NT2/D1 (cell line): ENCODE data around the gene JAKMIP2.
"Not testable (repeated sequence)": the region's sequence is repeated elsewhere in the genome, so short reads cannot be mapped to it uniquely, and the experiment has no call there.

Experiments
- DNase-seq: peaks from one replicate; pipeline ENCODE4 v3.0.0-alpha.2; 2011; ENCODE audit warnings: low read depth, low spot score
- H3K27me3 ChIP-seq: 2 replicates; pipeline ENCODE4 v1.6.0; 2011; ENCODE audit warnings: mild to moderate bottlenecking; ENCODE audit not compliant: insufficient read length, insufficient read depth
- H3K36me3 ChIP-seq: 2 replicates; pipeline ENCODE4 v1.6.1; 2011; ENCODE audit warnings: mild to moderate bottlenecking, low read length, mixed read lengths; ENCODE audit not compliant: insufficient read depth, insufficient read length
- H3K4me1 ChIP-seq: 2 replicates; pipeline ENCODE4 v1.5.1; 2011; ENCODE audit not compliant: insufficient read depth, insufficient read length
- H3K4me3 ChIP-seq: 2 replicates; pipeline ENCODE4 v1.5.1; 2011; ENCODE audit warnings: low read depth; ENCODE audit not compliant: insufficient read length
- H3K9ac ChIP-seq: 2 replicates; pipeline ENCODE4 v1.6.0; 2011; ENCODE audit warnings: low read depth; ENCODE audit not compliant: insufficient read length
- H3K9me3 ChIP-seq: 2 replicates; pipeline ENCODE4 v1.5.1; 2011; ENCODE audit warnings: mild to moderate bottlenecking, low read length; ENCODE audit not compliant: insufficient read depth
- SUZ12 ChIP-seq: IDR thresholded peaks from 2 replicates; pipeline ENCODE4 v1.6.1; 2011; ENCODE audit not compliant: insufficient read length, insufficient read depth; ENCODE audit errors: extremely low read depth
- YY1 ChIP-seq: IDR thresholded peaks from 2 replicates; pipeline ENCODE4 v1.6.1; 2011; ENCODE audit not compliant: insufficient read length, insufficient read depth
- ZNF274 ChIP-seq: IDR thresholded peaks from 2 replicates; pipeline ENCODE4 v1.6.1; 2011; ENCODE audit warnings: mild to moderate bottlenecking, low read depth, low read length

JAKMIP2 gene

DNA sequence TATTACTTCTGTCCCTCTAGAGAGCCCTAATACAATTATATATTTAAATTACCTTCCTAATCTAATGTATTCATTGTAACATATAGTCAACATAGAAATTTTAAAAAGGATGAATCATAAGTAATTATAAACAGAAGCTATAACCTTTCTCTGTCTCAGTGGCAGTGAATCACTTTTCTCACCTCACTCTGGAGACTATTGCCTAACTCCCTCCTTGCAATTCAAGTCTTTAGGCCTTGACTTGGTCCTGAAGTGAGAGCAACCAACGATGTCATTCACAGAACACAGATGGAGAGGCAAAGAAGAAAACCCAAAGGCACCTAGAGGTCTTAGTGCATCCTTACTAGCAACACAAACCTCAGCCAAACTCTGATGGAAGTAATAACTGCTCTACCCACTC is 139.4 kb downstream of the JAKMIP2 start:
- no peak overlapping the region for H3K4me3 ChIP-seq
- H3K36me3 ChIP-seq = peaks cover 3% of the 10 kb centered on the region
- H3K4me1 ChIP-seq = no peaks in the 10 kb centered on the region
- no peak for DNase-seq
- TF ChIP-seq SUZ12 (no peak), ZNF274 (no peak), YY1 (no peak)
- no peaks in the 10 kb centered on the region for H3K27me3 ChIP-seq
- H3K9ac ChIP-seq = no peak overlapping the region
- no peaks in the 10 kb centered on the region for H3K9me3 ChIP-seq

DNA sequence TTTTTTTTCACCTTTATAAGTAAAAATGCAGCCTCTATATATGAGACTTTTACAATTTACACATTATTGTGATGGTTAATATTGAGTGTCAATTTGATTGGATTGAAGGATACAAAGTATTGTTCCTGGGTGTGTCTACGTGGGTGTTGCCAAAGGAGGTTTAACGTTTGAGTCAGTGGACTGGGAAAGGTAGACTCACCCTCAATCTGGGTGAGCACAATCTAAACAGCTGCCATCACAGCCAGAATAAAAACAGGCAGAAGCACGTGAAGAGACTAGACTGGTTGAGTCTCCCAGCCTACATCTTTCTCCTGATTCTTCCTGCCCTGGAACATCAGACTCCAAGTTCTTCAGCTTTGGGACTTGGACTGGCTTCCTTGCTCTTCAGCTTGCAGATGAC is 139.9 kb downstream of the JAKMIP2 start:
- H3K4me1 ChIP-seq = no peaks in the 10 kb centered on the region
- no peak for DNase-seq
- no peak overlapping the region for H3K4me3 ChIP-seq
- TF ChIP-seq YY1 (no peak), ZNF274 (no peak), SUZ12 (no peak)
- peaks cover 3% of the 10 kb centered on the region for H3K36me3 ChIP-seq
- H3K9ac ChIP-seq = no peak overlapping the region
- no peaks in the 10 kb centered on the region for H3K9me3 ChIP-seq
- no peaks in the 10 kb centered on the region for H3K27me3 ChIP-seq

DNA sequence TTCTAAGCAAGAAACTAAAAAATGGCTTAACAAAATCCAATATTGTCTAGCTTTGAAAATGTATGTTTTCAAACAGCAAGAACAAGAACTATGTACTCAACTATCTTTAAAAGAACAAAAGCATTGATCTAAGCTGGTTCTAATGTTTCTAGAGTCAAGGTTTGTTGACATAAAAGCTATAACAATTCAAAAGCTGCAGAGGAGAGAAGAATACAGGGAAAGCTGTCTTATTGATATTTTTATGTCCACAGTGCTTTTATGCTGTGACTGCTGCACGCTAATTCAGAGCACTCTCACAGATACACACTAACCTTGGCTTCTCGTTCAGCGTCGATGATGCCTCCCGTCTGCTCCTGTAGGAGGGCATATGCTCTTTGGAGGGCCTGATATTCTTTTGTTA is 143.2 kb downstream of the JAKMIP2 start:
- no peak for DNase-seq
- peaks cover 11% of the 10 kb centered on the region for H3K36me3 ChIP-seq
- H3K9me3 ChIP-seq = no peaks in the 10 kb centered on the region
- H3K4me3 ChIP-seq = no peak overlapping the region
- no peak overlapping the region for H3K9ac ChIP-seq
- TF ChIP-seq SUZ12 (no peak), YY1 (no peak), ZNF274 (no peak)
- no peaks in the 10 kb centered on the region for H3K27me3 ChIP-seq
- H3K4me1 ChIP-seq = no peaks in the 10 kb centered on the region

DNA sequence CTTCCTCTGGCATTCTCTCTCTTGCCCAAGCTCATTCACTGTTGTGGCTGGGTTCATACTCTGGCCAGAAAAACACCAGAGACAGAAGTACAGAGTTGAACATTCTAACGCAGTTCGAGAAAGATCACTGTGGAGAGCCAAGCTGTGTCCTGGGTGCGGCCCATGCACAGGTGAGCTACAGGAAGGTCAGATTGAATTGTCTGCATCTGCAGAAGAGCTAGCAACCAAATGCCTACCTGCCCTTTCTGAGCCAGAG is 145.9 kb downstream of the JAKMIP2 start:
- DNase-seq = no peak
- Histone ChIP-seq H3K4me3 (no peak overlapping the region), H3K36me3 (peaks cover 8% of the 10 kb centered on the region), H3K4me1 (no peaks in the 10 kb centered on the region), H3K9me3 (no peaks in the 10 kb centered on the region), H3K9ac (no peak overlapping the region), H3K27me3 (no peaks in the 10 kb centered on the region)
- TF ChIP-seq ZNF274 (no peak), YY1 (no peak), SUZ12 (no peak)

DNA sequence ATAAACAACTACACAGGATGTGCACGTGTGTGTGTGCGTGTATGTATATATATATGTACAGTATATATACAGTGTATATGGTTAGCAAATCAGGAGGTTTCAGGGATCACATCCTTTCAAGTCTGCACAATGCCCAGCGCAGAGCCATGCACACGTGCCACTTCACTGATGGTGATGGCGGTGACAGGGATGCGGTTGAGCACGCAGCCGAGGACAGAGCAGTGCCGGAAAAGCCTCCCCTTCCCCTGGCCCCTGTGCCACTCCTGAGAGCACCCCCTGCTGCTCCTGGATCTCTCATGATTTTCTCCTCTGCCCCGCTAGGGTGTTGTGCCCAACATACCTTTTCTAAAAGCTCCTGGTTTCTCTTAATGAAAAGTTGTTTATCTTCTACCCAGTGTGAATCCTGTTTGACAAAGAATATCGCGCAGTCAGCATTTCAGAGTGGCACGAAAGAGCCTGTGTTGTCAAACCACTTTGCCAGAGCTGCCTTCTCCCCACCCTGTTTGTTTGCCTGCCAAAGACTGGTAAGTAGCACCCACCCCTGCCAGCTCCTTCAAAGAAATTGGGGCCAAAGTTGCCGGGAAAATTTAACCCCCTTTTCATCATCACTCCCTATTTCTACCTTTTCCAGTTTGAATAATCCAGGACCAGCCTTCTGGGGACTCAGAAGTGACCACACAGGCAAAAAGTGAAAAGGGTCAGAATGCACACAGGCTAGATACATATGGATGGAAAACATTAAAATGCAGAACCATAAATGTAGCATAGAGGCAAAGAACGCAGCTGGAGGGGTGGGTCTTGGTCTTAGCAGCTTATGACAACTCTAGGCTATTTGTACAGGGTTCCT is 146.4 kb downstream of the JAKMIP2 start:
- Histone ChIP-seq H3K4me3 (no peak overlapping the region), H3K4me1 (no peaks in the 10 kb centered on the region), H3K36me3 (peaks cover 8% of the 10 kb centered on the region), H3K9me3 (no peaks in the 10 kb centered on the region), H3K27me3 (no peaks in the 10 kb centered on the region), H3K9ac (no peak overlapping the region)
- no peak for TF ChIP-seq ZNF274
- no peak for TF ChIP-seq YY1
- TF ChIP-seq SUZ12 = no peak
- DNase-seq = no peak

DNA sequence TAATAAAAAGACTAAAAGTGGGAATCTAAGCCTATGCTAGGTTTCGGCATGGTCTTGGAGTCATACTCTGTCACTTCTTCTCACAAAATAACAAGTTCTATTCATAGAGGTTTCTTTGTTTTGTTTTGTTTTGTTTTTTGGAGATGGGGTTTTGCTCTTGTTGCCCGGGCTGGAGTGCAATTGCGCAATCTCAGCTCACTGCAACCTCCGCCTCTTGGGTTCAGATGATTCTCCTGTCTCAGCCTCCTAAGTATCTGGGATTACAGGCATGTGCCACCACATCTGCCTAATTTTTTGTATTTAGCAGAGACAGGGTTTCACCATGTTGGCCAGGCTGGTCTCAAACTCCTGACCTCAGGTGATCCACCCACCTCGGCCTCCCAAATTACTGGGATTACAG is 147.1 kb downstream of the JAKMIP2 start:
- H3K4me3 ChIP-seq, H3K36me3 ChIP-seq, H3K9ac ChIP-seq, H3K9me3 ChIP-seq, DNase-seq, H3K4me1 ChIP-seq, H3K27me3 ChIP-seq: not testable (repeated sequence)

DNA sequence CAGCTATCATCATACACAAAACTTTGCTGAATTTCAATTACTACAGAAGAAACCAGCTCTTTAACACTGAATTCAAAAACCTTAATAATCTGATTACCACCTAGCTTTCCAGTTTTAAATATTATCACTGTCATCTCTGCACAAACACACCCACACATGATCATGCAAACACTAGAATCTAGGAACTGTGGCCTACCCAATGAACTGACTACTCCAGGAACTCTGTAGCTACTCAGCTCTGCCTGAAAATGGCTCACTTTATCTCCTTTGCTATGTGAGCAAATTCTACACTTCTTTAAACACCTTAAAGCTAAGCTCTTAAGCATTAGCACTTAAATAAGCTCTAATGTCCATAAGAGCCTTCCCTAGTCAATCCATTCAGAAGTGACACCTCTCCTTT is 149.4 kb downstream of the JAKMIP2 start:
- no peak overlapping the region for H3K4me3 ChIP-seq
- H3K9me3 ChIP-seq = no peaks in the 10 kb centered on the region
- H3K9ac ChIP-seq = no peak overlapping the region
- no peak for DNase-seq
- peaks cover 8% of the 10 kb centered on the region for H3K36me3 ChIP-seq
- no peak for TF ChIP-seq ZNF274
- TF ChIP-seq YY1 = no peak
- no peak for TF ChIP-seq SUZ12
- H3K27me3 ChIP-seq = no peaks in the 10 kb centered on the region
- no peaks in the 10 kb centered on the region for H3K4me1 ChIP-seq

DNA sequence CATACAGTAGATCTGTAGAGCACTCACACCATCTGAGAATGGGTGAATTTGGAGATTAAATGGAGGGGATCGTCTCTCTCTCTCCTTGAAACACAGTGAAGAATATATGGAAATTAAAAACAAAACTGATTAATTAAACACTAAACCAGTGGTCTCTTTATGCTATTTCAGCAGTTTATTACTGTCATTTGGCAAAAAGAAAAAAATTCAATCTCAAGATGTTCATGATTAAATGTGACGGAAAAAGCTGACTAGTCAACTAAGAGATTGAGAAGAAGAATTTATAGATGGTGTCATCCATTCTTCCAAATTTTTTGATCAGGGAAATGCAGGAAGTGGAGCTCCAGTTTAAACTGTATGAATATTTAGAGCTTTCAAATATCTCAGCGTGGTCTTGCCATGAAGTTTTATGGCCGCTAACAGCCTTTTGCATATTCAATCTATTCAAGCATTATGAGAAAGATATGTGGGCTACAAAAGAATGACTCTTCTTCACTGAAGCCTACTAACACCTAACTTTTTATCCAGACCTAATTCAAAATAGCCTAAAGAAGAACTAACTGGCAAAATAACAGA is 151.0 kb downstream of the JAKMIP2 start:
- Histone ChIP-seq H3K27me3 (no peaks in the 10 kb centered on the region), H3K9me3 (no peaks in the 10 kb centered on the region), H3K9ac (no peak overlapping the region), H3K4me1 (no peaks in the 10 kb centered on the region), H3K4me3 (no peak overlapping the region), H3K36me3 (peaks cover 6% of the 10 kb centered on the region)
- TF ChIP-seq SUZ12 = no peak
- TF ChIP-seq YY1 = no peak
- TF ChIP-seq ZNF274 = no peak
- DNase-seq = no peak
